ENCODE measurements around the gene LITAF.

GRCh38 chr16:11515540-11516430 lies 70.9 kb downstream of the LITAF start:
- TF ChIP-seq CTCF (IDR thresholded peaks at IDR 0.05; ENCODE audit: poor library complexity, severe bottlenecking), result no peak
- no peak for TF ChIP-seq POLR2AphosphoS5 (IDR thresholded peaks at IDR 0.05)
- no peak for TF ChIP-seq EZH2 (IDR thresholded peaks at IDR 0.05; ENCODE audit: borderline replicate concordance, insufficient read depth, low read length, poor library complexity, severe bottlenecking)
- TF ChIP-seq REST (IDR thresholded peaks at IDR 0.05; ENCODE audit: borderline replicate concordance), result no peak
- no peak for TF ChIP-seq RAD21 (conservative IDR thresholded peaks at IDR 0.05)
- TF ChIP-seq EP300 (conservative IDR thresholded peaks at IDR 0.05; ENCODE audit: poor library complexity, severe bottlenecking), result no peak
- no peak for TF ChIP-seq MXI1 (conservative IDR thresholded peaks at IDR 0.05; ENCODE audit: poor library complexity, severe bottlenecking)
- TF ChIP-seq SMC3 (conservative IDR thresholded peaks at IDR 0.05; ENCODE audit: poor library complexity), result no peak
- TF ChIP-seq TAF1 (IDR thresholded peaks at IDR 0.05; ENCODE audit: low read depth), result no peak
